Bronchial epithelial cell (primary cell): ENCODE data around the gene GAS2. TPM values are rescaled to one million over a fixed set of nuclear protein-coding genes. Genes with fewer than 3 reads are reported as not detected.

Experiments
- DNase-seq: peaks from one replicate; pipeline ENCODE4 v3.0.0-alpha.2; 2010; ENCODE audit warnings: low read depth
- FAIRE-seq: peaks from 2 replicates; lab custom pipeline; 2011; peaks lifted over from hg19 to GRCh38; lab: Jason Lieb, UNC
- H3K27me3 ChIP-seq: 2 replicates; pipeline ENCODE4 v1.5.1; 2011; ENCODE audit warnings: low read length; ENCODE audit not compliant: control insufficient read depth, insufficient read depth
- H3K36me3 ChIP-seq: 2 replicates; pipeline ENCODE4 v1.5.1; 2011; ENCODE audit warnings: low read length; ENCODE audit not compliant: control insufficient read depth, insufficient read depth
- H3K4me3 ChIP-seq: 2 replicates; pipeline ENCODE4 v1.5.1; 2011; ENCODE audit warnings: mild to moderate bottlenecking, low read depth, low read length, control low read depth
- total RNA-seq: library from RNA; depleted of rRNA; stranded (reverse); fragments of >200 nt; gene quantifications from 2 replicates; pipeline ENCODE4 v1.2.1, GENCODE V29; 2014
- TF ChIP-seq, protein P1 (sequence below): IDR thresholded peaks from 2 replicates; pipeline ENCODE4 v1.5.1; 2011; ENCODE audit warnings: mild to moderate bottlenecking, moderate library complexity, low read length, control low read depth, inconsistent platforms; ENCODE audit not compliant: insufficient read depth, severe bottlenecking

The GAS2 gene
- total RNA-seq, 1 donor from 2014 or later, result 1.1 TPM

DNA sequence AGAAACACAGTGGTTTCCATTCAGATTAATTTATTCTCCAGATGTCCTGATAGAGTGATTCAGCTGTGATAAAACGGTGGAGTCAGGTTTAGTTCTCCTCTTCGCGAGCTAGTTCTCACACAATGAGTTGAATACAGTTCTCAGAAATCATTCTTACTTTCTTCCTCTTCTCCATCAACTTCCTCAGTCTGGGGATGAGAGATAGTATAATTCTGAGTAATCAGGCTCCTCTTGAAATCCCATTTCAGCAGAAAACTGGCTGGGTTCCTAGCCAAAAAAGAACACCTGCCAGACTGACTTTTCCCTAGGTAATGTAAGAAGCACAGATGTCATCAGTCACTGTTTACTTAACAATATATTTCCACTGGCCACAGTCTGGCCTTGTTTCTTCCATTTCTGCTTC lies 86.5 kb downstream of the GAS2 start:
- FAIRE-seq (no peak), DNase-seq (no peak)
- Histone ChIP-seq H3K27me3 (no peaks in the 10 kb centered on the region), H3K36me3 (no peaks in the 10 kb centered on the region), H3K4me3 (no peak overlapping the region)
- TF ChIP-seq, protein P1, sequence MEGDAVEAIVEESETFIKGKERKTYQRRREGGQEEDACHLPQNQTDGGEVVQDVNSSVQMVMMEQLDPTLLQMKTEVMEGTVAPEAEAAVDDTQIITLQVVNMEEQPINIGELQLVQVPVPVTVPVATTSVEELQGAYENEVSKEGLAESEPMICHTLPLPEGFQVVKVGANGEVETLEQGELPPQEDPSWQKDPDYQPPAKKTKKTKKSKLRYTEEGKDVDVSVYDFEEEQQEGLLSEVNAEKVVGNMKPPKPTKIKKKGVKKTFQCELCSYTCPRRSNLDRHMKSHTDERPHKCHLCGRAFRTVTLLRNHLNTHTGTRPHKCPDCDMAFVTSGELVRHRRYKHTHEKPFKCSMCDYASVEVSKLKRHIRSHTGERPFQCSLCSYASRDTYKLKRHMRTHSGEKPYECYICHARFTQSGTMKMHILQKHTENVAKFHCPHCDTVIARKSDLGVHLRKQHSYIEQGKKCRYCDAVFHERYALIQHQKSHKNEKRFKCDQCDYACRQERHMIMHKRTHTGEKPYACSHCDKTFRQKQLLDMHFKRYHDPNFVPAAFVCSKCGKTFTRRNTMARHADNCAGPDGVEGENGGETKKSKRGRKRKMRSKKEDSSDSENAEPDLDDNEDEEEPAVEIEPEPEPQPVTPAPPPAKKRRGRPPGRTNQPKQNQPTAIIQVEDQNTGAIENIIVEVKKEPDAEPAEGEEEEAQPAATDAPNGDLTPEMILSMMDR, result no peak

DNA sequence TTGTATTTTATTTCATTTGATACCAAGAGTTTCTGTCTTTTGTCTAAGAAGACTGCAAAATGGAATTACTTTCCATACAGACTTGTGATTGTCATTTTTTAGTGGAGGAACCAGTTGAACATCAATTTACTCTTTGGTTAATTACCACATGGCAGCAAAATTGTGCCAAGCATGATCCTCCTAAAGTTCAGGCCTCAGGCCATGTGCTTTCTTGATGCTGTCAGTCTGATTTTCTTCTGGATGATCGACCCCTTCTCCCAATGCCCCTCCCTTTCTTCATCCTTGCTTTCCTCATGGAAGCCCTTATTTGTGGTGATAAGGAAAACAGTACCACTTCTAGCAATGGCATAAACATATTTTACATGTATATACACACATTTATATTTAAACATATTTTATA lies 87.0 kb downstream of the GAS2 start:
- H3K36me3 ChIP-seq, result no peaks in the 10 kb centered on the region
- FAIRE-seq (no peak), DNase-seq (no peak)
- H3K4me3 ChIP-seq, result no peak overlapping the region
- no peaks in the 10 kb centered on the region for H3K27me3 ChIP-seq
- TF ChIP-seq, protein P1, result no peak

DNA sequence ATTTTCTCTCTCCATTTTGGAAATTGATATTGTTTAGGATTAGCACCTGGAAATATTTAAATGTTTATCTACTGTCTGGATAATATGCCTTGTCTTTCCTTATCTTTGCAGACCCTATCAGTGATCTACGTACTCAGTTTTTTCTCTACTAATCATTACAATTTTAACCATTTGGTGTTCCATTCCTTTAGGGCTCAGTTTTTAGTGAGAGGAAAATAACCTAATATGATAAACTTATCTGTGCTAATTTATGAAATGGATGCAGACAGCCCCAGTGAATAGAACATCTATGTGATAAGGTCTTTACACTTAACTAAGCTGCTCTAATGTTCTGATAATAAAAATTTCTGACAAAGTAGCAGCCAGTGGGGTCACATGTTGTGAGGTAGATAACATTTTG lies 94.7 kb downstream of the GAS2 start:
- TF ChIP-seq, protein P1, result no peak
- H3K27me3 ChIP-seq, result no peaks in the 10 kb centered on the region
- no peak for FAIRE-seq

DNA sequence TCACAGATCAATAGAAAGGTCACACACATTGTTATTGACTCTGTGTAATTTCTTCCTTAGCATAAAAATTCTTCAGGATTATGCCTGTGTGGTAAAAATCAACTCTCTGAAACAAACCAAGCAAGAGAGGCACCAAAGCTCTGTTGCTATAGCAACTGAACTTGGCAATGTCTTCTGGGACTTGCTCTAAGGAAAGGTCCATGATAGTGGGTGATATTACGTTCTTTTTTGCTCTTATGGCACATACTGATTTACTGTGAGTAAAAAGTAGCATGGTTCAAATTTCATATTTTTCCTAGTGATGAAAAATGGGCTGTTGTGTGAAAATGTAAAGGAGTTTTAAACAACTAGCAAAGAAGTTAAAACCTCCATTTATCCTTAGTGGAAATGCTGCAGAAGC lies 96.8 kb downstream of the GAS2 start:
- H3K27me3 ChIP-seq, result no peaks in the 10 kb centered on the region
- no peak for FAIRE-seq
- no peaks in the 10 kb centered on the region for H3K36me3 ChIP-seq
- no peak for DNase-seq
- no peak overlapping the region for H3K4me3 ChIP-seq
- TF ChIP-seq, protein P1, result no peak

More for the DNA sequence above, 94.7 kb downstream of the GAS2 start:
- Histone ChIP-seq H3K4me3 (no peak overlapping the region), H3K36me3 (no peaks in the 10 kb centered on the region)
- no peak for DNase-seq

- TF ChIP-seq, protein P1, result no peak
- Histone ChIP-seq H3K27me3 (no peaks in the 10 kb centered on the region), H3K36me3 (no peaks in the 10 kb centered on the region), H3K4me3 (no peak overlapping the region)
- no peak for FAIRE-seq
- DNase-seq, result no peak
Measured at GRCh38 chr11:22764735-22765134, 98.3 kb downstream of the GAS2 start.

- Histone ChIP-seq H3K36me3 (no peaks in the 10 kb centered on the region), H3K27me3 (no peaks in the 10 kb centered on the region)
- FAIRE-seq, result no peak
Measured at GRCh38 chr11:22768281-22768680, 101.9 kb downstream of the GAS2 start.

More at GRCh38 chr11:22768281-22768680, 101.9 kb downstream of the GAS2 start:
- DNase-seq, result no peak
- no peak overlapping the region for H3K4me3 ChIP-seq
- TF ChIP-seq, protein P1, result no peak
